ENCODE results near the gene AKT1S1.

The AKT1S1 gene

GRCh38 chr19:49854378-49855263, 22.5 kb downstream of the AKT1S1 start:
- peaks cover 24% of the 10 kb centered on the region for H3K4me1 ChIP-seq (ENCODE audit: control insufficient read depth, insufficient read depth, low read length)
- H3K4me3 ChIP-seq (ENCODE audit: low read length), result no peak overlapping the region
- no peaks in the 10 kb centered on the region for H3K9me3 ChIP-seq (ENCODE audit: control insufficient read depth, low read length)
- H3K27me3 ChIP-seq (replicated peaks; ENCODE audit: control insufficient read depth, insufficient read depth, low read length), result no peaks in the 10 kb centered on the region
- no peak overlapping the region for H3K9ac ChIP-seq (ENCODE audit: low read length)
- peaks cover 40% of the 10 kb centered on the region for H3K36me3 ChIP-seq (ENCODE audit: control insufficient read depth, insufficient read depth, low read length, severe bottlenecking)
- no peak for DNase-seq (ENCODE audit: low read depth)

- no peaks in the 10 kb centered on the region for H3K9me3 ChIP-seq (ENCODE audit: control insufficient read depth, low read length)
- H3K36me3 ChIP-seq (ENCODE audit: control insufficient read depth, insufficient read depth, low read length, severe bottlenecking), result peaks cover 39% of the 10 kb centered on the region
- H3K9ac ChIP-seq (ENCODE audit: low read length), result no peak overlapping the region
- no peak overlapping the region for H3K4me3 ChIP-seq (ENCODE audit: low read length)
- no peaks in the 10 kb centered on the region for H3K27me3 ChIP-seq (replicated peaks; ENCODE audit: control insufficient read depth, insufficient read depth, low read length)
- no peak for DNase-seq (ENCODE audit: low read depth)
- H3K4me1 ChIP-seq (ENCODE audit: control insufficient read depth, insufficient read depth, low read length), result peaks cover 21% of the 10 kb centered on the region
Measured at GRCh38 chr19:49853852-49854377, 23.2 kb downstream of the AKT1S1 start.

DNA sequence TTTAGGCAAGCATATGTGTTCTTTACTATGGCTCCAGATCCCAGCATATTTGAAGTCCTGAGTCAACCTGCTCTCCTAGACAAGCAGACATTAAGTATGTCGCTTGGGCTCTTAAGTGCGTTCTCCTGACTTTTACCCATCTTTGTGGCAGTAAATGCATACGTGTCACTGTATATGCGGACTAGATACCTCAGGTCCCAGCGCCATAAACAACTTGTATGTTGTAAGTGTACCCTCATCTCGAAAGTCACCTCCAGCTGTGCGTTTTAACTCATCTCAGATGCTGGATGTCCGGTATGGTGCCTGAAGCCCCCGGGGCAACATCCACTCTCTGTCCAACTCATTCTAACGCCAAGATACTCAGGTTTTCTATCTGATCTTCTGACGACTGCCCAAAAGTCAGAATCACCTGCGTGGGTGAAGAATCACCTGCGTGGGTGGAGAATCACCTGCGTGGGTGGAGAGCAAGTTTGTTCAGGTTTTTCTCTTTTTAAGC, 24.5 kb downstream of the AKT1S1 start:
- Histone ChIP-seq H3K4me1 (ENCODE audit: control insufficient read depth, insufficient read depth, low read length) (peaks cover 28% of the 10 kb centered on the region), H3K27me3 (replicated peaks; ENCODE audit: control insufficient read depth, insufficient read depth, low read length) (no peaks in the 10 kb centered on the region), H3K4me3 (ENCODE audit: low read length) (peak overlapping the region; percentile 95), H3K9ac (ENCODE audit: low read length) (peak overlapping the region; percentile 68), H3K36me3 (ENCODE audit: control insufficient read depth, insufficient read depth, low read length, severe bottlenecking) (peaks cover 31% of the 10 kb centered on the region), H3K9me3 (ENCODE audit: control insufficient read depth, low read length) (no peaks in the 10 kb centered on the region)
- DNase-seq (ENCODE audit: low read depth), result no peak

DNA sequence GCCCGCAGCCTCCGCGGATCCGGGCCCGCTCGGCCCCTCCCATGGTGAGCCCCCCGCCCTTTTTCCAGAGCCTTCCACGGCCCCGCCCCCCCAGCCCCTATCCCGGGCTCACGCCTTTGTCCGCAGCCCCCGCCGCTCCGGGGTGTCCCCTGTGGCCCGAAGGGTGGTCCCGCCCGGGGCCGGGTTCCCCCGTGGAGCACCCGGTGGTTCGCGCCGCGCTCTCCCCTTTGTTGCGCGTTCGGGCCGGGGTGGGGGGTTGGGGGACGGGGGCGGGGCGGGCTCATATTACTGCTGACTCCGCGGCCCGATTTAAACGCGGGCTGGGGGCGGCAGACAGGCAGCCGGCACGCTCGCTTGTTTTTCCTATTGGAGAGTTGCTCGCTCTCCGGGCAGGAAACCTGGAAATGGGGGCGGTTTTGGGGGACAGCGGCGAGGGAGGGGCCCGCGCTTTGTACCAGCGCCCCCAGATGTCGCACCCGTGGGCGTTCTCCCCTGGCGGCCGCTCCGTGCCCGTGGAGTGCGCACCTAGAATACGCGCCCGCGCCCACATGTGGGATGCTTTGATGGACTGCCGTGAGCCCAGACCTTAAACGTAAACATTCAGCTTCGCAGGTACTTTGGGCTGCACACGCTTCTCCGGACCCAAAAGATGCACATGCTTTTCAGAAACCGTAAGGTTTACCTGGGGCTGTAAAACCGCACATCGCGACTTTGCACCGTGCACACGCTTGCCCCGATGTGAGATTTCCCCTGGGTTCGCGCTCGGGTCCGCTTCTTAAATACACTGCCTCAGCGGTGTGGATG, 25.5 kb downstream of the AKT1S1 start:
- peaks cover 28% of the 10 kb centered on the region for H3K4me1 ChIP-seq (ENCODE audit: control insufficient read depth, insufficient read depth, low read length)
- peak; percentile 57 for DNase-seq (ENCODE audit: low read depth)
- no peaks in the 10 kb centered on the region for H3K27me3 ChIP-seq (replicated peaks; ENCODE audit: control insufficient read depth, insufficient read depth, low read length)
- H3K9me3 ChIP-seq (ENCODE audit: control insufficient read depth, low read length), result no peaks in the 10 kb centered on the region
- peak overlapping the region; percentile 95 for H3K4me3 ChIP-seq (ENCODE audit: low read length)
- H3K36me3 ChIP-seq (ENCODE audit: control insufficient read depth, insufficient read depth, low read length, severe bottlenecking), result peaks cover 22% of the 10 kb centered on the region
- H3K9ac ChIP-seq (ENCODE audit: low read length), result peak overlapping the region; percentile 100

GRCh38 chr19:49850487-49851342, 26.4 kb downstream of the AKT1S1 start, which contains the start of gene PTOV1:
Gene PTOV1, plus strand, starts transcription at chr19:49851159.
- Histone ChIP-seq H3K9ac (ENCODE audit: low read length) (peak within 1 kb of the TSS; percentile 100), H3K36me3 (ENCODE audit: control insufficient read depth, insufficient read depth, low read length, severe bottlenecking) (peaks cover 14% of the 10 kb centered on the region), H3K27me3 (replicated peaks; ENCODE audit: control insufficient read depth, insufficient read depth, low read length) (no peaks in the 10 kb centered on the region), H3K9me3 (ENCODE audit: control insufficient read depth, low read length) (no peaks in the 10 kb centered on the region), H3K4me1 (ENCODE audit: control insufficient read depth, insufficient read depth, low read length) (peaks cover 28% of the 10 kb centered on the region), H3K4me3 (ENCODE audit: low read length) (peak within 1 kb of the TSS; percentile 95)
- peak; percentile 97 for DNase-seq (ENCODE audit: low read depth)

DNA sequence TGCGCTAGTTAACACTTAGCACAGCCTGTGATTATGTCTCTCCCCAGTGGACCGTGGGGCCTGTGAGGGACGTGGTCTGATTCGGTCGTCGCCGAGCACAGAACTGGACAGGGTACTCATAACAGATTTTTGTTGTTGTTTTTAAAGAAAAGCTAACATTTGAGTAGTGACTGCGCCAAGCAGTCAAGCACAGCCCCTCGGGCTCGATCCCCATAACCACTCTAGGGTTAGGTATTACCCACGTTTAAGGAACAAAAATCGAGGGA, 27.0 kb downstream of the AKT1S1 start:
- H3K9me3 ChIP-seq (ENCODE audit: control insufficient read depth, low read length), result no peaks in the 10 kb centered on the region
- peaks cover 9% of the 10 kb centered on the region for H3K36me3 ChIP-seq (ENCODE audit: control insufficient read depth, insufficient read depth, low read length, severe bottlenecking)
- H3K9ac ChIP-seq (ENCODE audit: low read length), result peak overlapping the region; percentile 100
- peaks cover 28% of the 10 kb centered on the region for H3K4me1 ChIP-seq (ENCODE audit: control insufficient read depth, insufficient read depth, low read length)
- no peak for DNase-seq (ENCODE audit: low read depth)
- no peaks in the 10 kb centered on the region for H3K27me3 ChIP-seq (replicated peaks; ENCODE audit: control insufficient read depth, insufficient read depth, low read length)
- peak overlapping the region; percentile 95 for H3K4me3 ChIP-seq (ENCODE audit: low read length)

DNA sequence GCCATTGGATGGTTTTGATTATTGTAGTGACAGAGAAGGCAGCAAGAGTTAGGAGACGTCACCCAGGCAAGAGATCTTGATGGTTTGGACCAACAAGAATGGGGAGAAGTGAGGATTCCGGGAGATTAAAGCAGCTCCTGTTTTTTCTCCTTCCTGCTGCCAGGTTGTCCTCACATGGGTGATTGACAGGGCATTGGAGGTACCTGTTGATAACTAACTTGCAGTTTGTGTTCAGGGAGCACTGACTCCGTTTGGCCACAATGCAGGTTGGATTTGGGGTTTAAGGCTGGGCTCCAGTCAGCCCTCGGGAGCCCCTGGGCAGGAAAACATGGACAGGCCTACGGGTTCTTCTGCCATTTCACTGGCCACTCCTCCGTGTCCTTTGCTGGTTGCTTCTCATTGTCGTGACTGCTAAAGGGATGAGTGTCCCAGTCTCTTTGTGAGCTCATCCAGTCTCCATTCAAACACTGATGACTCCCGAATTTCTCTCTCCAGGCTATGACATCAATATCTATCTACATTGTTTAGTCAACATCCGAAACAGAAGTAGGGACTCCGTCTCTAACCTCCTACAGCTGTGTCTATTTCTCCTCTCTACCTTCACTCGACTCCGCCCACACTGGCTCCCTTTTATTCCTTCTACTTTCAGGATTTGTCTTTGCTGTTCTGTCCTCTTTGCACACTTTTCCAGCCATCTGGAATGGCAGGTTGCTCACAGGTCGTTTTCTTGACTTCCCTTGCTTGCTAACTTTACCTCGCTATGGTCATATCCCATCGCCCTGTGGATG, 27.5 kb downstream of the AKT1S1 start:
- Histone ChIP-seq H3K4me3 (ENCODE audit: low read length) (peak overlapping the region; percentile 95), H3K27me3 (replicated peaks; ENCODE audit: control insufficient read depth, insufficient read depth, low read length) (no peaks in the 10 kb centered on the region), H3K9me3 (ENCODE audit: control insufficient read depth, low read length) (no peaks in the 10 kb centered on the region), H3K36me3 (ENCODE audit: control insufficient read depth, insufficient read depth, low read length, severe bottlenecking) (peaks cover 5% of the 10 kb centered on the region), H3K9ac (ENCODE audit: low read length) (peak overlapping the region; percentile 100), H3K4me1 (ENCODE audit: control insufficient read depth, insufficient read depth, low read length) (peaks cover 28% of the 10 kb centered on the region)
- DNase-seq (ENCODE audit: low read depth), result no peak

DNA sequence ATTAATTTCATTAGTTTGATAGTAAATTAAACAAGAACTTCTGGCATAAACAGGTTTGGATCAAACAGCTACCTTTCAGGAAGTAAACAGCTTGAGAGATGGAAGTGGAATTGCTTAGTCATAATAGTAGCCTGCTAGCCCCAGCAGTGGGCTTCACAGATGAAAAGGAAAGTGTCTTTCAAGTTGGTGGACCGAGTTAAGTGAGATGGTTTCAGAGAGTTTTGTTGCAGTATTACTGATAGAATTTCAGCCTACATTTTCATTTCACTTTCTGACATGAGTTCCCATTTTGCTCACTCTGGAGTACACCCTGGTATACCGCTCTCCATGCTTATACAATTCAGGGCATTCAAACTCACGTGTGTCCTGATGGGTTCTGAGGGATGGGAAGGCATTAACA, 28.2 kb downstream of the AKT1S1 start:
- Histone ChIP-seq H3K9ac (ENCODE audit: low read length) (no peak overlapping the region), H3K4me3 (ENCODE audit: low read length) (no peak overlapping the region), H3K27me3 (replicated peaks; ENCODE audit: control insufficient read depth, insufficient read depth, low read length) (no peaks in the 10 kb centered on the region), H3K9me3 (ENCODE audit: control insufficient read depth, low read length) (no peaks in the 10 kb centered on the region), H3K4me1 (ENCODE audit: control insufficient read depth, insufficient read depth, low read length) (peaks cover 28% of the 10 kb centered on the region), H3K36me3 (ENCODE audit: control insufficient read depth, insufficient read depth, low read length, severe bottlenecking) (no peaks in the 10 kb centered on the region)
- DNase-seq (ENCODE audit: low read depth), result no peak

DNA sequence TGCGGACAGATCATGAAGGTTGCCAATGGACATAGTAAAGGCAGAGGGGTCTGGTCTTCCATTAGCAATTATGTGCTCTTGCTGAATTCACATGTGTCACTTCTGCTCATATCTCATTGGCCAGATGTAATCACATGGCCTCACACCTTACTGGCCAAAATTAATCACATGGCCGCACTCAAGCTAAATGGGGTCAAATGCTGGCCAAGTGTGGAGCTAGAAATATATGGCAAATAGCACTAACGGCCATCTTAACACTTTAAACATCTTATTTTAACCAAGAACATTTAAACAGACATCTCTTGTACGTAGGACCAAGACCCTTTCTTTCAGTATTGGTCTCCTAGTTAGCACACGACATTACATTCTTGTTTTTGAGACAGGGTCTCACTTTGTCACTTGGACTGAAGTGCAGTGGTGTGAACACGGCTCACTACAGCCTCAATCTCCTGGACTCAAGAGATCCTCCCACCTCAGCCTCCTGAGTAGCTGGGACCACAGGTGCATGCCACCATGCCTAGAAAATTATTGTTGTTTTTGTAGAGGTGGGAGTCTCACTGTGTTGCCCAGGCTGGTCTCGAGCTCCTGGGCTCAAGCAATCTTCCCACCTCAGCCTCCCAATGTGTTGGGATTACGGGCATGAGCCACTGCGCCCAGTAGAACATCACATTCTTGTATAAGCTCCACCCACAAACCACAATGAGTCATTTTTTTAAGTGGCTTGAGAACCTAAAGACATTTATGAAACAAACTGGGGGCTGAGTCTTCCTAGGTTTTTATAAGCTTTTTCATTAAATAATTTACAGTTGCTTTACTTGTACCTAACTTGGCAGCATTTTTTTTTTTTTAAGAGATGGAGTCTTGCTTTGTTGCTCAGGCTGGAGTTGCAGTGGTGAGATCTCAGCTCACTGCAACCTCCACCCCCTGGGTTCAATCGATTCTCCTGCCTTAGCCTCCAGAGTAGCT, 29.1 kb downstream of the AKT1S1 start:
- no peak overlapping the region for H3K9ac ChIP-seq (ENCODE audit: low read length)
- DNase-seq (ENCODE audit: low read depth), result peak; percentile 68
- H3K4me3 ChIP-seq (ENCODE audit: low read length), result no peak overlapping the region
- H3K4me1 ChIP-seq (ENCODE audit: control insufficient read depth, insufficient read depth, low read length), result peaks cover 23% of the 10 kb centered on the region
- H3K27me3 ChIP-seq (replicated peaks; ENCODE audit: control insufficient read depth, insufficient read depth, low read length), result no peaks in the 10 kb centered on the region
- no peaks in the 10 kb centered on the region for H3K36me3 ChIP-seq (ENCODE audit: control insufficient read depth, insufficient read depth, low read length, severe bottlenecking)
- no peaks in the 10 kb centered on the region for H3K9me3 ChIP-seq (ENCODE audit: control insufficient read depth, low read length)

Measured in adipocyte (in vitro differentiated cells).